ENCODE measurements around the gene GSTT2. TPM values are rescaled to one million over a fixed set of nuclear protein-coding genes. Genes with fewer than 3 reads are reported as not detected.

GSTT2 gene
- total and polyA plus RNA-seq, 2 donors (not counting 3 experiments of a cell fraction or from before 2014, with no cell fraction given), result 3.0 TPM; not detected in 1

DNA sequence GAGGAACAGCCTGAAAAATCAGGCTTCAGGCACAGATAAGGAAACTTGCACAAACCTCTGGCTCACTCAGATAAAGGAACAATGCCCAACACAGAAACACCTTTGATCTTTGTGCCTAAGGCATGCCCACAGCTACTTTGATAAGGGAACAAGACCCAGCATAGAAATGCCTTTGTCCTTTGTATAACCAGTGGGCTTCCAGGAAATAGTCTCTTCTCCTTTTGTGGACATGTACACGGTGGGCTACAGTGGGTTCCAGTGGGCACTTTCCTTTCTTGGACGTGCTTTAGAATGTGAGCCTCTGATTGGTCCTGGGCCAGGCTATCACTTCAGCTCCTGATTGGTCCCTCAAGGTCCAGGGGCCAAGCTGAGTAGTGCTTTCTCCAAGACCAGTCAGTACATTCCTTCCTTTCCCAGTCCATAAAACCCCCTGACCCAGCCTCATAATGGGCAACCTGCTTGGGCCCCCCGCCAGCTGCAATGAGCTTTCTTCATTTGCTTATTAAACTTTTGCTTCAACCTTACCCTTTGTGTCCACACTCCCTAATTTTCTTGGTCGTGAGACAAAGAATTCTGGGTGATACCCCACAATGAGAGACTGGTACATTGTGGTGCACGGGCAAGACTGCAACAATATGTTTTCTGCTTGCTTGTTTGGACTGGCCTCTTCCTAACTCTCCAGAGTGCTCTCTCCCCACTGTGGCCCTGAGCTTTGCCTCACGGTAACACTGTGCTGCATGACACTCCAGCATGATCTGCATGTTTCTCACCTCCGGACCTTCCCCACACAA lies 29.5 kb downstream of the GSTT2 start:
- no peak overlapping the region for H3K4me3 ChIP-seq (replicated peaks in 1 of 3; ENCODE audit: insufficient read depth in 1 of 3, low read depth in 1 of 3, low read length in 3 of 3)
- H3K9ac ChIP-seq (replicated peaks; ENCODE audit: extremely low read depth, insufficient read depth, low read length), result no peak overlapping the region
- H3K4me1 ChIP-seq (ENCODE audit: control insufficient read depth, extremely low read depth, insufficient read depth, low read length), result peaks cover 5% of the 10 kb centered on the region
- TF ChIP-seq GATA2 (IDR thresholded peaks at IDR 0.05; ENCODE audit: insufficient read depth, insufficient read length, low read depth, low read length), result no peak
- no peak for TF ChIP-seq EZH2 (IDR thresholded peaks at IDR 0.05; ENCODE audit: borderline replicate concordance, low read depth, low read length, severe bottlenecking)
- TF ChIP-seq POLR2A (IDR thresholded peaks at IDR 0.05; ENCODE audit: low read depth, low read length), result no peak
- TF ChIP-seq, protein P1, sequence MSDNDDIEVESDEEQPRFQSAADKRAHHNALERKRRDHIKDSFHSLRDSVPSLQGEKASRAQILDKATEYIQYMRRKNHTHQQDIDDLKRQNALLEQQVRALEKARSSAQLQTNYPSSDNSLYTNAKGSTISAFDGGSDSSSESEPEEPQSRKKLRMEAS (IDR thresholded peaks at IDR 0.05; ENCODE audit: insufficient read depth, insufficient read length), result no peak
- no peak for TF ChIP-seq FOS (IDR thresholded peaks at IDR 0.05; ENCODE audit: borderline replicate concordance, insufficient read depth, low read length)
- TF ChIP-seq, protein P2, sequence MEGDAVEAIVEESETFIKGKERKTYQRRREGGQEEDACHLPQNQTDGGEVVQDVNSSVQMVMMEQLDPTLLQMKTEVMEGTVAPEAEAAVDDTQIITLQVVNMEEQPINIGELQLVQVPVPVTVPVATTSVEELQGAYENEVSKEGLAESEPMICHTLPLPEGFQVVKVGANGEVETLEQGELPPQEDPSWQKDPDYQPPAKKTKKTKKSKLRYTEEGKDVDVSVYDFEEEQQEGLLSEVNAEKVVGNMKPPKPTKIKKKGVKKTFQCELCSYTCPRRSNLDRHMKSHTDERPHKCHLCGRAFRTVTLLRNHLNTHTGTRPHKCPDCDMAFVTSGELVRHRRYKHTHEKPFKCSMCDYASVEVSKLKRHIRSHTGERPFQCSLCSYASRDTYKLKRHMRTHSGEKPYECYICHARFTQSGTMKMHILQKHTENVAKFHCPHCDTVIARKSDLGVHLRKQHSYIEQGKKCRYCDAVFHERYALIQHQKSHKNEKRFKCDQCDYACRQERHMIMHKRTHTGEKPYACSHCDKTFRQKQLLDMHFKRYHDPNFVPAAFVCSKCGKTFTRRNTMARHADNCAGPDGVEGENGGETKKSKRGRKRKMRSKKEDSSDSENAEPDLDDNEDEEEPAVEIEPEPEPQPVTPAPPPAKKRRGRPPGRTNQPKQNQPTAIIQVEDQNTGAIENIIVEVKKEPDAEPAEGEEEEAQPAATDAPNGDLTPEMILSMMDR (IDR thresholded peaks at IDR 0.05; ENCODE audit: extremely low read depth in 1 of 2, insufficient read depth in 1 of 2, low read depth in 1 of 2, low read length in 2 of 2), result no peak
- TF ChIP-seq MYC (IDR thresholded peaks at IDR 0.05; ENCODE audit: low read depth, low read length), result no peak
- TF ChIP-seq JUN (IDR thresholded peaks at IDR 0.05; ENCODE audit: borderline replicate concordance, insufficient read depth, insufficient read length, low read depth), result no peak
- no peak for TF ChIP-seq POLR2AphosphoS5 (IDR thresholded peaks at IDR 0.05; ENCODE audit: insufficient read depth, low read depth, low read length)
- no peak overlapping the region for H3K27ac ChIP-seq (ENCODE audit: insufficient read depth, low read depth, low read length)
- BruUV-seq (replicated peaks), result no TSS peak
- no peaks in the 10 kb centered on the region for H3K27me3 ChIP-seq (ENCODE audit: control insufficient read depth in 2 of 2, insufficient read depth in 2 of 2, low read length in 2 of 2)
- intact Hi-C loops (cut with micrococcal nuclease) (loop anchor here (5.0 kb wide), 1 partner anchor 148 kb away; no protein-coding TSS in a partner anchor), dilution Hi-C loops (cut with MboI; ENCODE audit: extremely low pct_ligation_motif_present, low sequenced_read_pairs) (no loop called here)
- H2AFZ ChIP-seq (ENCODE audit: low read depth, low read length), result no peak overlapping the region
- ChIA-PET POLR2A (no interaction called here), CTCF (no interaction called here)
- no peaks in the 10 kb centered on the region for H3K9me3 ChIP-seq (replicated peaks; ENCODE audit: control insufficient read depth, insufficient read depth, low read length)
- no peak overlapping the region for H3K4me2 ChIP-seq (ENCODE audit: insufficient read depth, low read length)
- H3K36me3 ChIP-seq (ENCODE audit: control insufficient read depth in 2 of 2, extremely low read depth in 1 of 2, insufficient read depth in 2 of 2, low read length in 2 of 2), result no peaks in the 10 kb centered on the region
- H4K20me1 ChIP-seq (replicated peaks; ENCODE audit: control insufficient read depth, extremely low read depth, insufficient read depth, low read length), result no peaks in the 10 kb centered on the region
- no peaks in the 10 kb centered on the region for H3K9me1 ChIP-seq (replicated peaks; ENCODE audit: control insufficient read depth, extremely low read depth, insufficient read depth, low read length)
- no peak for FAIRE-seq
- peaks cover 21% of the 10 kb centered on the region for H3K79me2 ChIP-seq (ENCODE audit: control insufficient read depth, insufficient read depth, low read length)
- no peak for DNase-seq (ENCODE audit: low read depth, low spot score)

Data from endothelial cell of umbilical vein (primary cell).